Embryonic facial prominence (tissue), 1 donor: Measurements from ENCODE around the gene UNC13C.

Source experiments
- DNase-seq: peaks from one replicate; pipeline ENCODE4 v3.0.0-alpha.2; 2016; ENCODE audit errors: extremely low spot score

Gene UNC13C

DNA sequence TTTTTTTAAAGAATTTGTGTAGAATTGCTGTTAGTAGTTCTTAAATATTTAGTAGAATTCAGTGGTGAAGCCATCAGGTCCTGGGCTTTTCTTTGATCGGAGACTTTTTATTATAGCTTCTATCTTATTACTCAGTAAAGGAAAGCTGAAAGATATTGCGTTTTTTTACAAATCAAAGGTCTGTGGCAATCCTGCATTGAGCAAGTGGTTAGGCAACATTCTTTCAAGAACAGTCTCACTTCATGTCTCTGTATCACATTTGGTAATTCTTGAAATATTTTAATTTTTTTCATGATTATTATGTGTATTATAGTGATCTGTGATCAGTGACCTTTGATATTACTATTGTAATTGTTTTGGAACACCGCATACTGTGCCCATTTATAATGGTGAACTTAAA is 140.8 kb downstream of the UNC13C start:
- no peak for DNase-seq

DNA sequence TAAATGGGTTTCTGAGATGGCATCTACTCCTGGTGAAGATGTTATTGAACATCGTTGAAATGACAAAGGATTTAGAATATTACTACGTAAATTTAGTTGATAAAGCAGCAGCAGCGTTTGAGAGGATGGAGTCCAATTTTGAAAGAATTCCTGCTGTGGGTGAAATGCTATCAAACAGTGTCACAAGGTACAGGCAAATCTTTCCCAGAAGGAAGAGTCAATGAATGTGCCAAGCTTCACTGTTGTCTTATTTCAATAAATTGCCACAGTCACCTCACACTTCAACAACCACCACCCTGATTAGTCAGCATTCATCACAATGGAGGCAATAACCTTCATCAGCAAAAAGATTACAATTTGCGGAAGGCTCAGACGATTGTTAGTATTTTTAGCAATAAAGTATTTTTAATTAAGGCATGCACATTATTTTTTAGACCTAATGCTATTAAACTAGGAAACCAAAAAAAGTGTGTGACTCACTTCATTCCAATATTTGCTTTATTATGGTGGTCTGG is 142.8 kb downstream of the UNC13C start:
- no peak for DNase-seq

- no peak for DNase-seq
These were observed 149.3 kb downstream of the UNC13C start for GRCh38 chr15:54127574-54127973.

DNA sequence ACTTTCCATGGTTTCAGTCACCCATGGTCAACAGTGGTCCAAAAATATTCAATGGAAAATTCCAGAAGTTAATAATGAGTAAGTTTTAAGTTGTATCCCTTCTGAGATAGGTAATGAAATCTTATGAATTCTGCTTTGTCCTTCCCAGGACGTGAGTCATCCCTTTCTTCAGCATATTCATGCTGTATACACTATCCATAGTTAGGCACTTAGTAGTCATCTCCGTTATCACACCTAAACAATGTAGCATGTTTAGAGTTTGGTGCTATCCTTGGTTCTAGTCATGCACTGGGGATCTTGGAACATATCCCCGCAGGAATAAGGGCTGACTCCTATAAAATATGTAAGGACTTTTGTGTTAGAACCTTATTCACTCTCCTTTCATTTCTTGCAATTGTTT is 153.2 kb downstream of the UNC13C start:
- DNase-seq = no peak

- DNase-seq = no peak
These were observed 170.9 kb downstream of the UNC13C start for GRCh38 chr15:54149115-54149531.

DNA sequence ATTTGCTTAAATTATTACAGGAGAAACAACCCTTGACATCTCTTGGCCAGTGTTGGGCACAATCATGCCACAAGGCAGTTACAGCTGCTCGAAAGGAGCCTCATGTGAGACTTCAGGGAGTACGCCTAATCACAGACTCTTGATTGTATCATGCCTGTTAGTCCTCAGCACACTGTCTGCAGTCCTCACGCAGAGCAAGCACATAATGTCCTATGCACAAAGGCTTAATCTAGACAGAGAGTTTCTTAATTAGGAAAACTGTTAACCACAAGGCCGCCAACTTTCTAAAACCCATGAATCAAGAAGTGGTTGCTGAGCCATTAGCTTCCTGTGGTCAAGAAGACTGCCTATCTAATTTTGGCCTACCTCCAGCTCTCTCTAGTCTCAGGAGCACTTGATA is 172.0 kb downstream of the UNC13C start:
- no peak for DNase-seq

GRCh38 chr15:54159012-54159411 is 180.8 kb downstream of the UNC13C start:
- no peak for DNase-seq

DNA sequence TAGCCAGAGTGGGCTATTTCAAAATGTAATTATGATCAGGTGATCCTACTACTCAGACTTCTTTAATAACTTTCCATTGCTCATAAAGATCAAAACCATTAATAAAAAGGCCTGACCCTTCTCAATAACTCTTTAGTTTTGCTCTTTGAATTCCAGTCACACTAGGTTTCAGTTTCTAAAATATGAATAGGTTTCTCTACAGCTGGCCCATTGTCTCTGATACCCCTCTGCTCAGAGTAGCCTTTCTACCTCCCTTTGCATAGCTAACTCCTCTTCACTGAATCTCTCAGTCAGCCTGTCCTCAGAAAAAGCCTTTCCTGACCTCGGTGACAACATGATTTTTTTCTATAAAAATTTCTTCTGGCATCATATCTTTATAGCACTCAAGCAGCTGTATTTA is 209.1 kb downstream of the UNC13C start:
- DNase-seq = no peak

DNA sequence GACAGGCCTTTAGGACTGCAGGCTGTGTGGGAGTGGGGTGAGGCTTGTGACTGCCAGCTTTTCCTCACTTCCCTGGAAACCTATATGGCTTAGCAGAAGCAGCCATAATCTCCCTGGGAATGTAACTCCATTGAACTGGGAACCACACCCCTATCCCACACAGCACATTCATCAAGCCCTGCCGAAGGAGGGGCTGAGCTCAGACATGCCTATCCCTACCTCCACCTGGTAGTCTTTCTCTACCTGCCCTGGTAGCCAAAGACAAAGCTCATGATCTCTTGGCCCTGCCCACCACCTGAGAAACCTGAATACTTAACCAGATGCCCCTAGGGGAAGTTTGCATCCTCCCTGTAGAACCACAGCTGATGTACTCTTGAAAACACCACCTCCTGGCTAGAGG is 219.8 kb downstream of the UNC13C start:
- DNase-seq = no peak

- DNase-seq = no peak
These were observed 228.5 kb downstream of the UNC13C start for GRCh38 chr15:54206586-54207321.

DNA sequence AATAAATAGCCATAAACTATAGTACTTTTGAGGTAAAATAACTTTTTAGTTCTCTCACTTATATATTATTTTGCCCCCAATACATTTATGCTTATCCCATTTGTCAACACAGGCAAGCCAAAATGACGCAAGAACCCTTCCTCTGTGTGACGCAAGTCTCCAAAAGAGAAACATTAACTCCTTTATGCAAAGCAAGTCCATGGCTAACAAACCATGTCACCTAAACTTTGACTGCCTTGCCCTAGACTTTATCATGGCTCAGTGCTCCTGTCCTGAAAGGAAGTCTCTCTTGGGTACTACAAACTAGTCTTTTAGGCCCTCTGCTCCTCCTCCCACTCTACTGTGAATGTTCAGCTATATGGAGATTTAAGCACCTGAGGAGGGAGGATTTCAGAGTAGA is 230.5 kb downstream of the UNC13C start:
- DNase-seq = no peak

- no peak for DNase-seq
These were observed 234.4 kb downstream of the UNC13C start for GRCh38 chr15:54212635-54213034.

DNA sequence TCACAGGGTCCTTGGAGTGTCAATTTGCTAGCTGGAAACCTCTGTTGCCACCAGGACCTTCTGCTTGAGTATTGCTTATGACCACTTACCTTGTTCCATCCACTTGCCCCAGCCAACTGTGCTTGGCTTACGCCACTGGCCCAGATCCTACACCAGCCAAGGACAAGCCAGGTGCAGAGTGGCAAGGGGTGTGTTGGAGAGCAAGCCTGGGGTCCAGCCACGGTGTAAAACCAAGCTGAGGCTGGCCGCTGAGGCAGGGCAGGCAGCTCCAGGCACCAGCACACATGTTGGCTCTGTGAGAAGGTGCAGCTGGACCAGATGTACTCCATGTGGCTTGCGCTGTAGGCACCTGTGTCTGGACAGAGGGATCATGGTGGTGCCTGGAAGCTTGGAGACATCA is 248.2 kb downstream of the UNC13C start:
- no peak for DNase-seq

DNA sequence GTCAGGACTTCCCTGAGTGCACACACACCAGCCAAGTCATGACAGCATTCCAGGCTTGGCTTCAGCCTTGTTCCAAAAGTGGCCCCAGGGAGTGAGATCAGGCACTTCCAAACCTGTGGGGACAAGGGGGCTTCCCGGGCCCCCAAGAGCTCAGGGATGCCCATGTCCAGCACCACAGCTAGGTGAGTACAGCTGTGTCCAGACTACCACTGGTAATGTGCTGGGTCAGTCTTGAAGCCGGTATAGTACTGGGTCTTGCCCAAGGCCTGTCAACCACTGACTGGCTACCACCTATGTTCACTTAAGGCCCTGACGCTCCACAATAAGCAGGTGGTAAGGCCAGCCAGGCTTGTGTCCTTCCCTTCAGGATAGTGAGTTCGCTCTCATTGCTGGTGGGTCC is 249.3 kb downstream of the UNC13C start:
- no peak for DNase-seq

- no peak for DNase-seq
These were observed 272.1 kb downstream of the UNC13C start for GRCh38 chr15:54250326-54250725.

DNA sequence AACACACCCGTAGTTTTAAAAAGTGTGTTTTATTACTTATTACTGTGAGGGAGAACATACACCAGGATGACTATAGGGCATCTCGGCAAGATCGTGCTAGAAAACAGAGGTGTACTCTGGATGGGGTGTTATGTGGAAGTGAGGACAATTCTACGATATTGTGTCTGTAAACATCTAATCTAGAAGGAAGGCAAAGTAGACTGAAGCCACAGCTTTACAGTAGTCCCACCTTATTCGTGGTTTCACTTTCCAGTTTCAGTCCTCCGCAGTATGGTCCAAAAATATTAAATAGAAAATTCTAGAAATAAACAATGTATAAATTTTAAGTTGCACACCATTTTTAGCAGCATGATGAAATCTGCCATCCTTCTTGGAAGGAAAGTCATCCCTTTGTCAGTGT is 277.9 kb downstream of the UNC13C start:
- DNase-seq = no peak

GRCh38 chr15:54273928-54274327 is 295.7 kb downstream of the UNC13C start:
- DNase-seq = no peak

DNA sequence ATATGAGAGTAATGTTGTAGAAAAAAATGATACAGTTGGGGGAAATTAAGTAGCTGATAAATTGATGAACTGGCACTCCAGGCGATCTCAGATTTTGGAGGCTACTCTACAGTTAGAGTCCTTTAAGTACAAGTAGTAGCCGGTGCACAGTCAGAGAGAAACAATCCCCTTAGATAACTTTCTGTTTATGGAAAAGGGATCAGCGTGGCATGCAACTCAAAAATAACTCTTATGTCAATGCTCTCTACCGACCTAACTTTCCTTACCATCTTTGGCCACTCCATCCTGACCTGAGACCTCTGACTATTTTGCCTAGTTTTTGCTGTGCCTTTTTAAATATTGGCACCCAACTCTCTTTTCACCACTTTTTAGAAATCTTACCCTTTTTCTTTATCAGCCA is 299.6 kb downstream of the UNC13C start:
- DNase-seq = no peak

- DNase-seq = no peak
These were observed 302.5 kb downstream of the UNC13C start for GRCh38 chr15:54280726-54281125.

DNA sequence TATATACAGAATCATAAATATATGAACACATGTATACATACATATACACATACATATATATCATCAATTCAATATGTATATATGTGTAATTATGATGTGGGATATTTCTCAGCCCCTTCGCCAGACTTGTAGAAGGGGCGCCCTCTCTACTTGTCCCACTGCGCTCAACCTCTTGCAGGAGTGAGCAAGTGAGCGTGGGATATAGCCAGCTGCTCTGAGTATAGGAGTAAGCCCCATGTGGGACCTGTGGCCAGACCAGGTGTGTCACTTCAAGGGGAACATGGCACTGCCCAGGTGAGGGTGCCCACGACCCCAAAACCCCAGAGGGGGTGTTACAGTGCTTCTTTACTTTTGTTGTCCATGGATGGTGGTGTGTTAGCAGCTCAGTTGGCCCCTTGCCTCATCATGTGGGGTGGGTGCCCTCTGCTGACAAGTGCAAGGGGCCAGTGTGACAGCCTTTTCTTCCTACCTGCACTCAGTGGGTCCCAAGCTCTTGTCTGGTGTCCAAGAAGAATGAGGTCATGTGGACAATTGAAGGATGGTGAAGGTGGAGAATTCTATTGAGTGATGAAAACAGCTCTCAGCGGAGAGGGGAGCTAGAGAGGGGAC is 304.1 kb downstream of the UNC13C start:
- no peak for DNase-seq

DNA sequence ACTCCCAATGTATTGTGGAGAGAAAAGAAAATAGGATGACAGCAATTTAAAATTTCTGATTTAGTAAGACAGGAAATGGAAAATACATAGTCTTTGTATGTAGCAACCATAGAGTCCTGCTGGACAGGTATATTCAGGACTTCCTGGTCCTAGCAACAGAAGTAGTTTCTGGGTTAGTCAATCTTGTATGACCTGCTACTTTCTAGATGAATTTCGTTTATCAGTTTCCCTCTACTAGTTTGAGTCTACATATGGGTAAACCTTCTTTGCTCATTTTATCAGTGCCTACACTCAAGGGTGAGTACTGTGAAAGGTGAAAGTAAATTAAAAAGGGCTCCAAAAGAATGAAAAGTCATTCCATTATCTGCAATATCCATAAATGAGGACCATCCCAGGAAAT is 309.8 kb downstream of the UNC13C start:
- no peak for DNase-seq

DNA sequence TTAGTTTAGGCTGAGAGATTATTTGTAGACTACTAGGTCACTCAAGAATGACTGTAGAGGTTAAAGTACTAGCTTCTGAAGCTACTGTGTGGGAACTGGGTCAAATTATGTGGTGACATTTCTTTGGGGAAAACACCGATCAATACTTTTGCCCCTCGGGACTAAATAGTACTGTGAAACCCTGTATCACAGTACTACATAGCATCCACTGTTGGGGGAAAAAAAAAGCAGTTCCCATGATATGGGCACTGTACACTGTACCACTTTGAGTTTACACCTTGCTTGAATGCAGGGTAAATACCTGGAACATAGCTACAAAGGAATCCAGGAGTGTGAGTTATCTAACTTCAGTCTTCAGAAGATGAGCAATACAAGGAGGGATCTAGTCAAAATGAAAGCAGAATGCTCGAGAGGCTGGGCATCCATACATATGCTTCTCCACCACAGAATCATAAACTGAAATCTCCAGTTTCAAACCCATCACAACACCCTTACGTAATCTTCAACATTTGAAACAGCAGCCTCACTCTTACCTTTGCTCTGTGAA is 311.4 kb downstream of the UNC13C start:
- no peak for DNase-seq

- DNase-seq = no peak
These were observed 320.2 kb downstream of the UNC13C start for GRCh38 chr15:54298396-54298795.
